Endothelial cell of umbilical vein (primary cell): ENCODE measurements around the gene PGAP6.

ENCODE experiments used
- CTCF ChIP-seq, 2 donors: IDR thresholded peaks; 1 replicate in 1 of 2; 2 replicates in 1 of 2; pipeline ENCODE4 v1.5.1; 2011; ENCODE audit warnings: low read length in 2 of 2, mild to moderate bottlenecking in 2 of 2, moderate library complexity in 2 of 2, control low read depth in 1 of 2, inconsistent platforms in 1 of 2, low read depth in 1 of 2; ENCODE audit not compliant: insufficient read depth in 1 of 2; ENCODE audit errors: extremely low read depth in 1 of 2
- EZH2 ChIP-seq: IDR thresholded peaks from 2 replicates; pipeline ENCODE4 v1.6.1; 2012; ENCODE audit warnings: borderline replicate concordance, low read depth, mild to moderate bottlenecking, moderate library complexity, low read length, inconsistent platforms; ENCODE audit not compliant: severe bottlenecking
- JUN ChIP-seq: IDR thresholded peaks from 2 replicates; pipeline ENCODE4 v1.6.1; 2011; ENCODE audit warnings: borderline replicate concordance, low read depth; ENCODE audit not compliant: insufficient read length, insufficient read depth
- MAX ChIP-seq: IDR thresholded peaks from 2 replicates; pipeline ENCODE4 v1.6.1; 2011; ENCODE audit not compliant: insufficient read depth, insufficient read length
- MYC ChIP-seq: IDR thresholded peaks from one replicate; pipeline ENCODE4 v1.6.1; 2011; ENCODE audit warnings: mild to moderate bottlenecking, low read depth, low read length
- POLR2A ChIP-seq: IDR thresholded peaks from 2 replicates; pipeline ENCODE4 v1.6.1; 2012; ENCODE audit warnings: low read depth, mild to moderate bottlenecking, control low read depth, low read length
- POLR2AphosphoS5 ChIP-seq: IDR thresholded peaks from 2 replicates; pipeline ENCODE4 v1.6.1; 2012; ENCODE audit warnings: low read depth, mild to moderate bottlenecking, control low read depth, low read length, moderate library complexity; ENCODE audit not compliant: insufficient read depth

GRCh38 chr16:399340-400019, 17.7 kb upstream of the PGAP6 start:
- no peak for TF ChIP-seq MAX
- no peak for TF ChIP-seq CTCF (IDR thresholded peaks at IDR 0.05; ENCODE audit: extremely low read depth in 1 of 2, insufficient read depth in 1 of 2, low read depth in 1 of 2, low read length in 2 of 2)
- TF ChIP-seq POLR2AphosphoS5, result no peak
- TF ChIP-seq POLR2A, result no peak
- TF ChIP-seq JUN, result no peak
- no peak for TF ChIP-seq EZH2
- TF ChIP-seq MYC, result no peak
